Measurements from ENCODE around the gene DCAF5.

DNA sequence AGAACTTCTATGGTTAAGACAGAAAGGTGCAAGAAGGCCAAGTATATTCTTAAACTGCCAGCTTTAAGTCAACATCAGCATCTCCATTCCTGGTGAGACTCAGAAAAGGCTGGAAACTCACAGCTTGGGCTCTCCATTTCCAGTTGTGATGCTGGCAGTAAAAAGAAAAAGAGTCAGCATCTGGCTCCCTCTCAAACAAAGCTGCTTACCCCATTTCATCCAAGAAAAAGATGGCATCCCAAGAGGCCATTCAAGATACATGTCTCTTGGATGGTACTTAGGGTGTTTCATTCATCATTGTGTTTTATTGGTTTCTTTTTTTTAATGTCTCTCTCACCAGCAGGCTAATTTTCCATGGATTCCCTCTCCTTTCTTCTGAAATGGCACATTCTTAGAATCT lies 61.9 kb downstream of the DCAF5 start:
- TF ChIP-seq, protein P1, sequence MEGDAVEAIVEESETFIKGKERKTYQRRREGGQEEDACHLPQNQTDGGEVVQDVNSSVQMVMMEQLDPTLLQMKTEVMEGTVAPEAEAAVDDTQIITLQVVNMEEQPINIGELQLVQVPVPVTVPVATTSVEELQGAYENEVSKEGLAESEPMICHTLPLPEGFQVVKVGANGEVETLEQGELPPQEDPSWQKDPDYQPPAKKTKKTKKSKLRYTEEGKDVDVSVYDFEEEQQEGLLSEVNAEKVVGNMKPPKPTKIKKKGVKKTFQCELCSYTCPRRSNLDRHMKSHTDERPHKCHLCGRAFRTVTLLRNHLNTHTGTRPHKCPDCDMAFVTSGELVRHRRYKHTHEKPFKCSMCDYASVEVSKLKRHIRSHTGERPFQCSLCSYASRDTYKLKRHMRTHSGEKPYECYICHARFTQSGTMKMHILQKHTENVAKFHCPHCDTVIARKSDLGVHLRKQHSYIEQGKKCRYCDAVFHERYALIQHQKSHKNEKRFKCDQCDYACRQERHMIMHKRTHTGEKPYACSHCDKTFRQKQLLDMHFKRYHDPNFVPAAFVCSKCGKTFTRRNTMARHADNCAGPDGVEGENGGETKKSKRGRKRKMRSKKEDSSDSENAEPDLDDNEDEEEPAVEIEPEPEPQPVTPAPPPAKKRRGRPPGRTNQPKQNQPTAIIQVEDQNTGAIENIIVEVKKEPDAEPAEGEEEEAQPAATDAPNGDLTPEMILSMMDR (IDR thresholded peaks at IDR 0.05) = no peak
- TF ChIP-seq ZFX (IDR thresholded peaks at IDR 0.05; ENCODE audit: borderline replicate concordance) = no peak
